LNCaP clone FGC (cell line): ENCODE measurements around the gene CELSR2.
A peak's percentile ranks its signal among the peaks of the same experiment; 100 is the strongest.

Source experiments
- DNase-seq: peaks from one replicate; pipeline ENCODE4 v3.0.0-alpha.2; 2011; ENCODE audit warnings: low read depth
- H3K4me3 ChIP-seq: 2 replicates; pipeline ENCODE4 v1.5.1; 2011; ENCODE audit warnings: mild to moderate bottlenecking, low read depth, low read length, control low read depth
- CTCF ChIP-seq: IDR thresholded peaks from 2 replicates; pipeline ENCODE4 v1.5.1; 2012; ENCODE audit warnings: mild to moderate bottlenecking; ENCODE audit not compliant: control insufficient read depth, insufficient read depth; ENCODE audit errors: extremely low read depth

Gene CELSR2

GRCh38 chr1:109248797-109249629, at the start of gene CELSR2:
Gene CELSR2 (plus strand): TSS chr1:109249539. CDS start chr1:109250080, 541 bp downstream.
- peak within 1 kb of the TSS; percentile 50 for H3K4me3 ChIP-seq
- peak; percentile 26 for DNase-seq
- TF ChIP-seq CTCF: no peak

GRCh38 chr1:109199710-109200109, 49.6 kb upstream of the CELSR2 start:
- no peak for TF ChIP-seq CTCF
- no peak overlapping the region for H3K4me3 ChIP-seq
- DNase-seq: no peak

- peak; percentile 21; the same call in 1 of the 2 replicates for TF ChIP-seq CTCF
- no peak for DNase-seq
- no peak overlapping the region for H3K4me3 ChIP-seq
These were observed 48.1 kb upstream of the CELSR2 start for GRCh38 chr1:109201123-109201703.

- TF ChIP-seq CTCF: no peak
- H3K4me3 ChIP-seq: no peak overlapping the region
- no peak for DNase-seq
These were observed 44.9 kb upstream of the CELSR2 start for GRCh38 chr1:109204484-109204883.

- no peak for TF ChIP-seq CTCF
- no peak overlapping the region for H3K4me3 ChIP-seq
- no peak for DNase-seq
These were observed 43.0 kb upstream of the CELSR2 start for GRCh38 chr1:109206339-109206738.

GRCh38 chr1:109207467-109208103, 41.8 kb upstream of the CELSR2 start:
- H3K4me3 ChIP-seq: no peak overlapping the region
- TF ChIP-seq CTCF: no peak
- no peak for DNase-seq
